Measurements from ENCODE around the gene P2RY14. TPM values are rescaled to one million over a fixed set of nuclear protein-coding genes. Genes with fewer than 3 reads are reported as not detected.

Gene P2RY14
- not detected in 2 replicates for polyA plus RNA-seq (2013)

DNA sequence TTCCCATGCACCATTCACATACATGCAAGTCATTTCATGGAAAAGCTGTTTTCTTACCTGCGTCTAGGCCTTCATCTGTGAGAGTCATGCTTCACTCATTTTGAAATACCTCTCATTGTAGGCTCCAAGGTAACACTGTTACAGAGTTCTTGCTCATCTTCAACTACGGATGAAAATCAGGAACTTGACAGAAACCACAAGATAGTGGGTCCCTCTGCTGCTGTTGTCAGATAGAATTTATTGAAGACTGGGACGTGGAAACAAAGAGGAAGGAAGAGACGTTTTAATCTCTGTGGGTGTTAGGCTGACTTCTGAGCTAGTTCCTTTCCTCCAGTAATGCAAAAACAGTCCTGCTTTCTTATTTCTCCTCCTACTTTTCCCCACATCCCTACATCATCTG is at the start of gene P2RY14:
TSS of gene P2RY14 (minus strand) at position 313 of the 400 bp plus-strand sequence. CDS start 64,226 bp downstream, outside the sequence.
- WGBS (ENCODE audit: extremely low coverage, insufficient coverage, insufficient read length), result no CpG with 5 or more reads among the region's 4 CpGs
- H3K4me1 ChIP-seq (ENCODE audit: control insufficient read depth in 1 of 2, insufficient read depth in 2 of 2, low read length in 2 of 2), result no peaks in the 10 kb centered on the region

DNA sequence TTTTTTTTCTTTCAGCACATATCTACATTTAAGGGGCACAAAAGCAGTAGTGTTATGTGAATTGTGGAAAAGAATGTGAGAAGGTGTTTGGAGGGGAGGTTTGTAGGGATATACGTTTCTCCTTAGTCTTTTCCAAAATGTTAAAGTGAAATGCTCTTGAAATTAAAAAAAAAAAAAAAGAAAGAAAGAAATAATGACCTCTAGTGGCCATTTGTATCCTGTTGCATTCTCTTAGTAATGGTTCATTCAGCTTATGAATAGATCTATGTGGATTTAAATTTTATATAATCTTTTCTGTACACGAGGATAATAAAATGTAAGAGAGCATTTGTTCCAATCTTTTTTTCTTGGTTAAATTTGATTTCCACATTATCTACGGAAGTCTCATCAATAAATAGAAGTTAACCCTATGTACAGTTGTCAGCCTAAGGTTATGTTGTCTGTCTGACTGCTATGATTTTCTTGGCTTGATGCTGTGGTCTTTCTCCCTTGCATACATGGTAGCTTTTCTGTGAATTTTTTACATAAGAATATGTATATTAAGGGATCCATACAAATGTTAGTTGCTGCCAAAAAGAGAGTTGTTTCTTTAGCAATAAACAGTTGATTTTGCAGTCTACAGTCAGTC is 49.3 kb upstream of the P2RY14 start:
- Histone ChIP-seq H3K14ac (ENCODE audit: low read length) (no peak overlapping the region), H3K27me3 (ENCODE audit: insufficient read depth, low read length) (no peaks in the 10 kb centered on the region), H2AFZ (ENCODE audit: insufficient read depth, low read length, poor library complexity) (no peak overlapping the region), H3K4me2 (ENCODE audit: low read length) (no peak overlapping the region), H3K4ac (ENCODE audit: low read depth, low read length) (no peak overlapping the region), H3K4me1 (ENCODE audit: control insufficient read depth in 1 of 2, insufficient read depth in 2 of 2, low read length in 2 of 2) (no peaks in the 10 kb centered on the region), H4K8ac (ENCODE audit: low read depth, low read length) (no peak overlapping the region), H4K91ac (ENCODE audit: low read depth, low read length) (no peak overlapping the region), H3K27ac (ENCODE audit: low read depth, low read length) (no peak overlapping the region), H3K79me1 (ENCODE audit: low read length) (no peaks in the 10 kb centered on the region), H4K12ac (ENCODE audit: low read depth, low read length) (no peak overlapping the region), H3K18ac (ENCODE audit: low read length) (no peak overlapping the region), H3K79me2 (ENCODE audit: control insufficient read depth, insufficient read depth, low read length, poor library complexity) (no peaks in the 10 kb centered on the region), H2BK5ac (ENCODE audit: low read depth, low read length, poor library complexity) (no peak overlapping the region), H2BK120ac (ENCODE audit: insufficient read depth, low read length, poor library complexity) (no peak overlapping the region), H3K9me3 (ENCODE audit: insufficient read depth, low read depth, low read length) (no peaks in the 10 kb centered on the region), H3K36me3 (ENCODE audit: control insufficient read depth in 1 of 2, insufficient read depth in 2 of 2, low read length in 2 of 2) (no peaks in the 10 kb centered on the region), H2AK5ac (ENCODE audit: low read length) (no peak overlapping the region), H3K4me3 (ENCODE audit: low read depth, low read length) (no peak overlapping the region), H3K23ac (ENCODE audit: low read length) (no peak overlapping the region), H3K9ac (ENCODE audit: low read length) (no peak overlapping the region), H2BK12ac (ENCODE audit: low read length) (no peak overlapping the region)
- 100% methylated on average over 1 of the region's 3 CpGs for WGBS (ENCODE audit: extremely low coverage, insufficient coverage, insufficient read length)
- DNase-seq, result peak in 1 of 2 donors; percentile 61

More for the DNA sequence above, at the start of gene P2RY14:
- DNase-seq, result no peak
- Histone ChIP-seq H3K79me2 (ENCODE audit: control insufficient read depth, insufficient read depth, low read length, poor library complexity) (no peaks in the 10 kb centered on the region), H3K18ac (ENCODE audit: low read length) (no peak within 1 kb of the TSS), H3K27me3 (ENCODE audit: insufficient read depth, low read length) (no peaks in the 10 kb centered on the region), H4K91ac (ENCODE audit: low read depth, low read length) (no peak within 1 kb of the TSS), H2AFZ (ENCODE audit: insufficient read depth, low read length, poor library complexity) (no peak within 1 kb of the TSS), H3K79me1 (ENCODE audit: low read length) (no peaks in the 10 kb centered on the region), H3K9me3 (ENCODE audit: insufficient read depth, low read depth, low read length) (no peaks in the 10 kb centered on the region), H3K27ac (ENCODE audit: low read depth, low read length) (no peak within 1 kb of the TSS), H2AK5ac (ENCODE audit: low read length) (no peak within 1 kb of the TSS), H3K4me2 (ENCODE audit: low read length) (no peak within 1 kb of the TSS), H3K23ac (ENCODE audit: low read length) (no peak within 1 kb of the TSS), H3K9ac (ENCODE audit: low read length) (no peak within 1 kb of the TSS), H3K4ac (ENCODE audit: low read depth, low read length) (no peak within 1 kb of the TSS), H4K12ac (ENCODE audit: low read depth, low read length) (no peak within 1 kb of the TSS), H3K14ac (ENCODE audit: low read length) (no peak within 1 kb of the TSS), H3K36me3 (ENCODE audit: control insufficient read depth in 1 of 2, insufficient read depth in 2 of 2, low read length in 2 of 2) (peaks cover 2 to 4% of the 10 kb centered on the region in 2 experiments), H2BK5ac (ENCODE audit: low read depth, low read length, poor library complexity) (no peak within 1 kb of the TSS), H2BK120ac (ENCODE audit: insufficient read depth, low read length, poor library complexity) (no peak within 1 kb of the TSS), H4K8ac (ENCODE audit: low read depth, low read length) (no peak within 1 kb of the TSS), H3K4me3 (ENCODE audit: low read depth, low read length) (no peak within 1 kb of the TSS), H2BK12ac (ENCODE audit: low read length) (no peak within 1 kb of the TSS)

DNA sequence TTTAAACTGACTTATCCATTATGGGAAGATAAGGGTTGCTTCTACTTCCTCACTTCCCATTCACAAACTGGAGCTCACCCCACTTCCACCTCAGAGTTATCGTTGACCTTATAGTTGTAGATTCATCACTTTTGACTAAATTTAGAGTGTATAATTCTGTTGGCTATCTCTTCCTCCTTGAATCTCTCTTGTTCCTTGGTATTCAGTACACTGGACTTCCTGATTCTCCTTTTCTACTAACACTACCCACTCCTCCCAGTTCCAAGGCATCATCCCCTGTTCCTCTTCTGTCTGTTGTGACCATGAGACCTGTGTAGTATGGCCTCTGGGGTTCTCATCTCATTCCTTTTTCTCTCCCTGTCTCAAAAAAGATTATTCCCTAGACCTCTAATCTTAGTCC is 44.2 kb upstream of the P2RY14 start:
- H4K91ac ChIP-seq (ENCODE audit: low read depth, low read length), result no peak overlapping the region
- DNase-seq, result no peak
- peaks cover 0 to 3% of the 10 kb centered on the region in 2 experiments for H3K4me1 ChIP-seq (ENCODE audit: control insufficient read depth in 1 of 2, insufficient read depth in 2 of 2, low read length in 2 of 2)
- H3K23ac ChIP-seq (ENCODE audit: low read length), result no peak overlapping the region
- no peak overlapping the region for H2AK5ac ChIP-seq (ENCODE audit: low read length)
- H3K79me1 ChIP-seq (ENCODE audit: low read length), result no peaks in the 10 kb centered on the region
- H4K8ac ChIP-seq (ENCODE audit: low read depth, low read length), result no peak overlapping the region
- no peak overlapping the region for H4K12ac ChIP-seq (ENCODE audit: low read depth, low read length)
- no peak overlapping the region for H3K4me2 ChIP-seq (ENCODE audit: low read length)
- no peak overlapping the region for H2BK5ac ChIP-seq (ENCODE audit: low read depth, low read length, poor library complexity)
- H3K9ac ChIP-seq (ENCODE audit: low read length), result no peak overlapping the region
- H3K79me2 ChIP-seq (ENCODE audit: control insufficient read depth, insufficient read depth, low read length, poor library complexity), result no peaks in the 10 kb centered on the region
- H2AFZ ChIP-seq (ENCODE audit: insufficient read depth, low read length, poor library complexity), result no peak overlapping the region
- H3K14ac ChIP-seq (ENCODE audit: low read length), result no peak overlapping the region
- H2BK120ac ChIP-seq (ENCODE audit: insufficient read depth, low read length, poor library complexity), result no peak overlapping the region
- no peak overlapping the region for H3K27ac ChIP-seq (ENCODE audit: low read depth, low read length)
- no peak overlapping the region for H2BK12ac ChIP-seq (ENCODE audit: low read length)
- no peaks in the 10 kb centered on the region for H3K27me3 ChIP-seq (ENCODE audit: insufficient read depth, low read length)
- no peaks in the 10 kb centered on the region for H3K36me3 ChIP-seq (ENCODE audit: control insufficient read depth in 1 of 2, insufficient read depth in 2 of 2, low read length in 2 of 2)
- no peak overlapping the region for H3K4ac ChIP-seq (ENCODE audit: low read depth, low read length)
- no peaks in the 10 kb centered on the region for H3K9me3 ChIP-seq (ENCODE audit: insufficient read depth, low read depth, low read length)
- no CpG with 5 or more reads among the region's 1 CpG for WGBS (ENCODE audit: extremely low coverage, insufficient coverage, insufficient read length)
- no peak overlapping the region for H3K18ac ChIP-seq (ENCODE audit: low read length)
- H3K4me3 ChIP-seq (ENCODE audit: low read depth, low read length), result no peak overlapping the region

DNA sequence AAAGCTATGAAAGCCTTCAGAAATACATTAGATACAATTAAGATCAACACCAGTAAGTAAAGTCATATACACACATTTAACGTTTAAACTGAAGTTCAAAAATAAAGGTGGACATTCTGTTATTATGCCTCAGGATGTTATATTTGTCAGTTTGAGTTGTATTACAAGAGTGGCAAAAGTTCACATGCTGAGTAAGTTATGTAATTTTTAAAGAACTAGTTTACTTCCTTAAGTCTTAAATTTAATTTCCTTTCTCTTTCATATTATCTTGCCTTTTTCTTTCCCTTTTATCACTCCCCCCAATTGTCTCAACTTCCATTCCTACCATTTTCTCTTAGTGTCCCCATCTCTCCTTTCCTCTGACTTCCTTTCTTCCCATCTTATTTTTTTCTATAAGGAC is 43.2 kb upstream of the P2RY14 start:
- H3K27me3 ChIP-seq (ENCODE audit: insufficient read depth, low read length), result no peaks in the 10 kb centered on the region
- no peaks in the 10 kb centered on the region for H3K9me3 ChIP-seq (ENCODE audit: insufficient read depth, low read depth, low read length)
- H3K36me3 ChIP-seq (ENCODE audit: control insufficient read depth in 1 of 2, insufficient read depth in 2 of 2, low read length in 2 of 2), result no peaks in the 10 kb centered on the region
- H2BK5ac ChIP-seq (ENCODE audit: low read depth, low read length, poor library complexity), result no peak overlapping the region
- H3K79me1 ChIP-seq (ENCODE audit: low read length), result peaks cover under 1% of the 10 kb centered on the region
- H3K18ac ChIP-seq (ENCODE audit: low read length), result no peak overlapping the region
- H3K4me2 ChIP-seq (ENCODE audit: low read length), result no peak overlapping the region
- peaks cover 0 to 4% of the 10 kb centered on the region in 2 experiments for H3K4me1 ChIP-seq (ENCODE audit: control insufficient read depth in 1 of 2, insufficient read depth in 2 of 2, low read length in 2 of 2)
- WGBS (ENCODE audit: extremely low coverage, insufficient coverage, insufficient read length), result no CpG with 5 or more reads among the region's 1 CpG
- H4K12ac ChIP-seq (ENCODE audit: low read depth, low read length), result no peak overlapping the region
- H3K4me3 ChIP-seq (ENCODE audit: low read depth, low read length), result no peak overlapping the region
- no peak overlapping the region for H4K91ac ChIP-seq (ENCODE audit: low read depth, low read length)
- no peak overlapping the region for H3K14ac ChIP-seq (ENCODE audit: low read length)
- no peak overlapping the region for H2AK5ac ChIP-seq (ENCODE audit: low read length)
- H3K4ac ChIP-seq (ENCODE audit: low read depth, low read length), result no peak overlapping the region
- H3K23ac ChIP-seq (ENCODE audit: low read length), result no peak overlapping the region
- DNase-seq, result no peak
- H2BK12ac ChIP-seq (ENCODE audit: low read length), result no peak overlapping the region
- H2BK120ac ChIP-seq (ENCODE audit: insufficient read depth, low read length, poor library complexity), result no peak overlapping the region
- H3K79me2 ChIP-seq (ENCODE audit: control insufficient read depth, insufficient read depth, low read length, poor library complexity), result no peaks in the 10 kb centered on the region
- H3K27ac ChIP-seq (ENCODE audit: low read depth, low read length), result no peak overlapping the region
- H2AFZ ChIP-seq (ENCODE audit: insufficient read depth, low read length, poor library complexity), result no peak overlapping the region
- no peak overlapping the region for H3K9ac ChIP-seq (ENCODE audit: low read length)
- no peak overlapping the region for H4K8ac ChIP-seq (ENCODE audit: low read depth, low read length)
